GM18867 (cell line): Measurements from ENCODE around the gene CLMN.

ENCODE experiments used
- ATAC-seq: cut with Tn5 transposase; IDR thresholded peaks from one replicate; pipeline ENCODE4 v1.9.1; 2021; ENCODE audit warnings: mild to moderate bottlenecking, moderate library complexity; ENCODE audit not compliant: unreplicated experiment

CLMN gene

GRCh38 chr14:95319312-95320077, at the start of gene CLMN:
TSS of gene CLMN (minus strand) at chr14:95319908. CDS start at chr14:95319792, 116 bp downstream.
- peak; percentile 53 for ATAC-seq

- ATAC-seq = no peak
Measured at GRCh38 chr14:95365401-95365800, 45.7 kb upstream of the CLMN start.

- no peak for ATAC-seq
Measured at GRCh38 chr14:95364481-95365209, 44.9 kb upstream of the CLMN start.

- peak; percentile 47 for ATAC-seq
Measured at GRCh38 chr14:95363468-95363954, 43.8 kb upstream of the CLMN start.

- ATAC-seq = no peak
Measured at GRCh38 chr14:95362138-95362494, 42.4 kb upstream of the CLMN start.

- no peak for ATAC-seq
Measured at GRCh38 chr14:95361373-95362137, 41.8 kb upstream of the CLMN start.

- no peak for ATAC-seq
Measured at GRCh38 chr14:95360828-95361227, 41.1 kb upstream of the CLMN start.

GRCh38 chr14:95359994-95360826, 40.5 kb upstream of the CLMN start:
- ATAC-seq = no peak

- ATAC-seq = no peak
Measured at GRCh38 chr14:95356245-95356869, 36.6 kb upstream of the CLMN start.

GRCh38 chr14:95355422-95355821, 35.7 kb upstream of the CLMN start:
- ATAC-seq = no peak

- ATAC-seq = no peak
Measured at GRCh38 chr14:95354834-95355233, 35.1 kb upstream of the CLMN start.

GRCh38 chr14:95353664-95354063, 34.0 kb upstream of the CLMN start:
- no peak for ATAC-seq

- ATAC-seq = no peak
Measured at GRCh38 chr14:95353007-95353406, 33.3 kb upstream of the CLMN start.

GRCh38 chr14:95352481-95352880, 32.8 kb upstream of the CLMN start:
- ATAC-seq = no peak

GRCh38 chr14:95349241-95349640, 29.5 kb upstream of the CLMN start:
- no peak for ATAC-seq

- no peak for ATAC-seq
Measured at GRCh38 chr14:95348395-95349080, 28.8 kb upstream of the CLMN start.

- no peak for ATAC-seq
Measured at GRCh38 chr14:95346820-95347219, 27.1 kb upstream of the CLMN start.

- no peak for ATAC-seq
Measured at GRCh38 chr14:95346266-95346665, 26.6 kb upstream of the CLMN start.

- no peak for ATAC-seq
Measured at GRCh38 chr14:95345032-95345431, 25.3 kb upstream of the CLMN start.

GRCh38 chr14:95344536-95344935, 24.8 kb upstream of the CLMN start:
- ATAC-seq = no peak
